Activated T-cell treated with anti-CD3 and anti-CD28 coated beads for 4 hours (primary cell): Measurements from ENCODE around the gene USF2.

ENCODE experiments used
- DNase-seq: peaks from one replicate; pipeline ENCODE4 v3.0.0-alpha.2; 2020

Gene USF2

DNA sequence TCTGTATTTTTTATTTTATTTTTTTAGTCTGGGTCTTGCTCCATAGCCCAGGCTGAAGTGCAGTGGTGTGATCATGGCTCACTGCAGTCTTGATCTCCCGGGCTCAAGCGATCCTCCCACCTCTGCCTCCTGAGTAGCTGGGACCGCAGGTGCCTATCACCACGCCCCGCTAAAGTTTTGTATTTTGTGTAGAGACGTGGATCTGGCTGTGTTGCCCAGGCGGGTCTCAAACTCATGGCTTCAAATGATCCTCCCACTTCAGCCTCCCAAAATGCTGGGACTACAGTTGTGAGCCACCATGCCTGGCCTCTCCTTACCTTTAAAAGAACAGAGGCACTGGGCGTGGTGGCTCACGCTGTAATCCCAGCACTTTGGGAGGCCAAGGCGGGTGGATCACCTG, 19.0 kb downstream of the USF2 start:
- DNase-seq: no peak

DNA sequence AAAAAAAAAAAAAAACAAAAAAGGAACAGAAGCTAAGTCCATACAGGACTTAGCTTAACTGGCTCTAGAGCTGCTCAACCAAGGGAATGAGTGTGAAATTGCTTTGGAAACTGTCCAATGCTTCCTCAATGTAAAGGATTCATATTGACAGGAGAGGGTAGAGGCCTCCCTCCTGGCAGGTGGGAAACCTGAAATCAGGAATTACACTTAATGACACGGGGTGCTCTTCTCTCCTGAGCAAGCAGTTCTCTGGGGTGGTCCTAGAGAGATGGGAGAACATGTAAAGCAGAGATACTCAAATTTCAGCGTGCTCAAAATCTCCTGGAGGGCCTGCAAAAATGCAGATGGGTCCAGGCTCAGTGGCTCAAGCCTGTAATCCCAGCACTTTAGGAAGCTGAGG, 19.6 kb downstream of the USF2 start:
- no peak for DNase-seq

DNA sequence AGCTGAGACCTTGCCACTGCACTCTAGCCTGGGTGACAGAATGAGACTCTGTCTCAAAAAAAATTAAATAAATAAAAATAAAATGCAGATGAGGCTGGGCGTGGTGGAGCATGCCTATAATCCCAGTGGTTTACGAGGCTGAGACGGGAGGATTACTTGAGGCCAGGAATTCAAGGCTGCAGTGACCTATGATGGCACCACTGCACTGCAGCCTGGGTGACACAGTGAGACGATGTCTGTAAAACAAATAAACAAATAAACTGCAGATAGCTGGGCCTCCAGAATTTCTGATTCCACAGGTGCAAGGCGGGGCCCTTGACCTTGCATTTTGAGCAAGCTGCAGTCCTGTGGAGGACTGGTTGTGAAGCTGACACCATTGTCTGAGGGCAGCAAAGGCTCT, 20.1 kb downstream of the USF2 start:
- no peak for DNase-seq

DNA sequence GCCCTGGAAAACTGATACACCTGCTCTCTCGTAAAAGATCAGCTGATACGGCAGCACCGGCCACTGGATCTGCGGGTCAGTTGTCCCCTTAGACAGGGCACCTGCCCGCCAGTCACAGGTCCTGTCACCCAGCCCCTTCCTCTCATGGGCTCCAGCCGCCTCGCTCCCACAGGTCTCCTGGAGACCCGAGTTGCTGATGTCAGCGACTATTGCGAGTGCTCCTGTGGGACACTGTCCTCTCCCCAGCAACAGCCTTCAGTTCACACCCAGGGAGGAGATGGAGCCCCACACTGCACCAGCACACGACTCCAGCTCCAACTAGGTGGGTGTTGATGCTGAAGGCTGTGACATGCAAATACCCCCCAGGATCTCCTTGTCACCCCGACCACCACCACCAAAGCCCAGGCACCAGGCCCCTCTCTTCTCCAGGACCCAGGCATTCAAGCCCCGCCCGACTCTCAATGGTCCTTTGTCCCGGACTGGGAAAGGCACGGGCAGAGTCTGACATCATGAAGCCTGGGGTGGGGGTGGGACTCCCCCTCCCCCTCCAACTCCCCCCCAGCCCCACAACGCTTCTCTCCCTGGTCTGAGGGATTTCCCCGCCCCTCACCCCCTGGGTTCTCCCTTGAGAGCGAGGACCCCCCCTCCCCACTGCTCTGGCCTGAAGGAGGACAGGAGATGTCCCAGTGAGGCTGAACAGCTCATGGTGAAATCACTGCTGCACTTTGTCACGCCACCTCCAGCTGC, 21.8 kb downstream of the USF2 start:
- DNase-seq: no peak

DNA sequence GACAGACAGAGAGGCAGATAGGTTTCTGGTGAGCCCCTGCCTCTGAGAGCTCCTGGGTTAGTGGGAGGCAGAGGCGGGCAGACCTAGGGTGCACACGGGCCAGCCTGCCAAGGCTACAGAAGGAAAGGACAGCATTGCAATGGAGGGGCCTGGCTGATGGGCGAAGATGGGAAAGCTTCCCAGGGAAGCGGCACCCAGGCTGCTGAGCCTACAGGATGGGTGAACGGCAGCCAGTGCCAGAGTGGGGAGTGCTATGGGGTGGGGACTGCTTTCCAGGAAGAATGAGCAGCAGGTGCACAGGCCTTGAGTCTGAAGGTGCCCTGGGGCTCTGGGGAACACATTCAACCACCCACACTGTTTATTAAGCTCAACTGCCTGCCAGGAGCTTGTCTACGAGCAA, 22.5 kb downstream of the USF2 start:
- no peak for DNase-seq

DNA sequence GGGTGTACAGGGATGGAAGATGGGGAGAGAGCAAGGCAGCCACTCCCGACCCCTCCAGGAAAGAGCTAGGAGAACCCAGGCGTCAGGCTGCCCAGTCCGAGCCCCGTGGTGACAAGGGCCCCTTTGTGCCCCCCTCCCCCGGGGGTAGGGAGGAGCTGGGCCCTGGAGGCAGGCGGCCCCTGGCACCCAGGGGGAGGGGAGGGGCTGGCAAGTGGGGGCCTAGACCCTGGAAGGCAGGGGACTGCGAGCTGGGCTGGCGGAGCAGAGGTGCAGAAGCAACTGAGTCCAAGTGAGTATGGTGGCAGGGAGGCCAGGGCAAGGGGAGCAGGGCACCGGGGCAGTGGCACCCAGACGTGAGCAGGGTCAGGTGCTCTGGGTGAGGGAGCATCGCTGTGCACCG, 23.2 kb downstream of the USF2 start, which contains the start of gene MAG:
MAG (plus strand) TSS at position 246 of the 400 bp plus-strand sequence. CDS start 3,248 bp downstream, outside the sequence.
- DNase-seq: no peak

DNA sequence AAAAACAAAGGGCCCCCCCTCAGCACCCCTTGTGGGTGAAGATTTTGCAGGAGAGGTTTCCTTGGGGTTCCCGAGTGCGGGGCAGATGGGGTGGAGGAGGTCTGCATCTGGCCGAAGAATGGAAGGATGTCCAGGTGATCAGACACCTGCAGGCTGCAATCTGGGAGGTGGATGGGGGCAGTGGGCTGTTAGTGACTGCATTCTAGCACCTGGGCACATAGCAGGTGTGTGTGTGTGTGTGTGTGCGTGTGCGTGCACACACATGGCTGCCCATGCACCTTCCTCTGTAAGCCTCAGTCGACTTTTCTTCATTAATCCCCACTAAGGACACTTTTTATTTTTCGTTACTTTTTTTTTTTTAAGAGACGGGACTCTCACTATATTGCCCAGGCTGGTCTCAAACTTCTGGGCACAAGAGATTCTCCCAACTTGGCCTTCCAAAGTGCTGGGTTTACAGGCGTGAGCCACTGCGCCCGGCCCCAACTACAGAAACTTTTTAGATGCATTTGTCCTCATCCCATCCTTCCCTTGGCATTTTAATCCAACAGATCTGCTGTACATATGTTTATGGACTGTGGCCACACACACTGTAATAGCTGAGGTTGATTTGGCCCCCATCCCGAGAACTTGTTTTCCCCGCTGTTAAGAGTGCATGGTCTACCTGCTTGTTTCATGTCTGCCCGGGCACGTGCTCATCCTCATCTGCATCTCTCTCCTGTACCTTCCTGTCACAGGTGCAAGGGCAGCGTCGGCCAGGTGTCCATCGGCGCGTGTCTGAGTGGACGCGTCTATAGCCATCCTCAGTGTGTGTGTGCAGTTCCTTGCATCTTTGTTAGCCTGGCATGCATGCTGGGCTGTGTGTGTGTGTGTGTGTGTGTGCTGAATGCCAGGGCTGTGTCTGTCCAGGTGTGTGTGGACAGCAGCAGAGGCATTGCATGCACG, 23.9 kb downstream of the USF2 start:
- no peak for DNase-seq

DNA sequence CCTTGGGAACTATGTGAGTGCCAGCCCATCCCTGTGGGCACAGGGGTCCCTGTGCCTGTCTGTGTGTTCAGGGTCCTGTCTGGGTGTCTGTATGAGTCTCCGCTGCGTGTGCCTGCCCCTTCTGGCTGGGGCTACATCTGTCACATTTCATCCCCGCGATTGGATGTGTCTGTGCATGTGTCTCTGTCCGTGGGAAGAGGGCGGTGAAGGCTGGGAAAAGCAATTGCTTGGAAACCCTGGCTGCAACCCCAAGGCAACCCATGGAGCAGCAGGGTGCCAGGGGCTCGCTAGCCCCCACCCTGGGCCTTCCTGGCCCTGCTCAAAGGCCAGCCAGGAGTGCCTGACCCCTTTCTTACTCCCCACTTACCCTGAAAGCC, 24.6 kb downstream of the USF2 start:
- DNase-seq: no peak

DNA sequence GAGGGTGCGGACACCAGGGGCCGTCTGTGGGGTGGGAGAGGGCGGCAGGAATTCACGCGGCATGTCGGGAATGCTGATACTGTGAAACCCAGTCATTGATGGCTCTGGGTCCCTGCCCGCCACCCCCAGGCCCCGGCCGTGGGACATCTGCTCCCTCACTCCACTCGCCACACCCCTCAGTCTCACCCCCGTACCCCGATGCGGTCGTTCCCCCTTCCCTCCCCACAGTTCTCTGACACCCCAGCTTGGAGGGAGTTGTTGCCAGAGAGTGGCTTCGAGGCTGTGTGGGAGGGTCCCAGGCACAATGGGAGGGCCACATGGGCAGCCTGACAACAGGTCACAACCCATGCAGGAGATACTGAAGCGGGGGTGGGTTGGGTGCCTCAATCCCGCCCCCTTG, 25.0 kb downstream of the USF2 start:
- no peak for DNase-seq

DNA sequence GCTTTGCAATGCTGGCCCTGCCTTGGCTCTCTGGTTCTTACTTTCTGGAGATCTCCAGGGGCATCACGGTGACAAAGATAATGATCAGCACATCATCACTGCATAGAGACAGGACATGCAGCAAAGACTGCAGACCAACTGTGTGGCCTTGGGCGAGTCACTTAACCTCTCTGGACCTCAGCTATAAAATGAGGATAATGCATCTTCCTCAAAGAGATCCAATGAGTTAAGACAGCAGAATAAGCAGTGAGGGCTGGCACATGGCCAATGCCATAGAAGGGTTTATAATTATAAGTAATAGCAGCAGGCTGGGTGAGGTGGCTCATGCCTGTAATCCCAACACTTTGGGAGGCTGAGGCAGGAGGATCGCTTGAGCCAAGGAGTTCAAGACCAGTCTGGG, 25.6 kb downstream of the USF2 start:
- no peak for DNase-seq

DNA sequence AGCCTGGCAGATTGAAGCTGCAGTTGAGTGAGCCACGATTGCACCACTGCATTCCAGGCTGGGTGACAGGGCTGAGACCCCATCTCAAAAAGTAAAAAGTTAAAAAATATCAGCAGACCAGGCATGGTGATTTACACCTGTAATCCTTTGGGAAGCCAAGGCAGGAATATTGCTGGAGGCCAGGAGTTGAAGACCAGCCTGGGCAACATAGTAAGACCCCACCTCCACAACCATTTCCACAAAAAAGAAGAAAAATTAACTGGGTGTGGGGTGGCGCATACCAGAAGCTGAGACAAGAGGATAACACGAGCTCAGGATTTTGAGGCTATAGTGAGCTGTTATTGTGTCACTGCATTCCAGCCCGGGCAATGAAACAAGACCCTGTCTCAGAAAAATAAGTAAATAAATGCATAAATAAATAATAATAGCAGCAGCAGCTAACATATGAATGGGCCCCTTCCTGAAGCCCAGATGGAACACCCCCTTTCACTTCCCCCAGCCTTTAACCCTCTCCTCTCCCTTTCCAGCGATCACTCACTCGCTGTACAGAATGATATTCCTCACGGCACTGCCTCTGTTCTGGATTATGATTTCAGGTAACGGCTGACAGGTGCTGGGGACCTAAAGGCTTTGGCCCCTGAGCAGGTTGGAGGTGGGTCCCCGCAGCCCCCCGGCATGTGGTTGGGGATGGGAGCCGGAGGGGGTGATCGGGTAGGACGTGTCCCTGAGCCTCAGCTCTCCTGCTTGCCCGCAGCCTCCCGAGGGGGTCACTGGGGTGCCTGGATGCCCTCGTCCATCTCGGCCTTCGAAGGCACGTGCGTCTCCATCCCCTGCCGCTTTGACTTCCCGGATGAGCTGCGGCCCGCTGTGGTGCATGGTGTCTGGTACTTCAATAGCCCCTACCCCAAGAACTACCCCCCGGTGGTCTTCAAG, 26.4 kb downstream of the USF2 start:
- DNase-seq: no peak

DNA sequence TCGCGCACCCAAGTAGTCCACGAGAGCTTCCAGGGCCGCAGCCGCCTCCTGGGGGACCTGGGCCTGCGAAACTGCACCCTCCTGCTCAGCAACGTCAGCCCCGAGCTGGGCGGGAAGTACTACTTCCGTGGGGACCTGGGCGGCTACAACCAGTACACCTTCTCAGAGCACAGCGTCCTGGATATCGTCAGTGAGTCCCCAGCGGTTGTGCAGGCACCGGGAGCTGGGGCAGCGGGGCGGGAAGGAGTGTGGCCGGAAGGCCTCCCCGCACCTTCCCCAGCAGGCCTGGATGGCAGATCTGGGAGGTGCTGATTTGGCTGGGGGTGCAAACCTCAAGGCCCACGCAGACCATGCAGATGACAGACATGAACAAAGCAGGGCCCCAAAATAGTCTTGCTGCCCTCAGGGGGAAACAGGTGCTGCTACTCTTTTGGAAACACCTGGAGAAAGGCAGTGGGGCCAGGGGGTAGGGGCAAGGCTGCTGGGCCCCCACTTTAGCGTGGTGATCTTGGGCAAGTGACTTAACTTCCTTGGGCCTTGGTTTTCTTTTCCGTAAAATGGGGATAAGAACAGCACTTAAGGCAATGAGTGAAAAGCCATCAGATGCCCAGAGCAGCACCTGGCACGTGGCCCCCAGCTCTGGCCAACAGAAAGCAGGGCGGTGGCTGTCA, 27.2 kb downstream of the USF2 start:
- no peak for DNase-seq

DNA sequence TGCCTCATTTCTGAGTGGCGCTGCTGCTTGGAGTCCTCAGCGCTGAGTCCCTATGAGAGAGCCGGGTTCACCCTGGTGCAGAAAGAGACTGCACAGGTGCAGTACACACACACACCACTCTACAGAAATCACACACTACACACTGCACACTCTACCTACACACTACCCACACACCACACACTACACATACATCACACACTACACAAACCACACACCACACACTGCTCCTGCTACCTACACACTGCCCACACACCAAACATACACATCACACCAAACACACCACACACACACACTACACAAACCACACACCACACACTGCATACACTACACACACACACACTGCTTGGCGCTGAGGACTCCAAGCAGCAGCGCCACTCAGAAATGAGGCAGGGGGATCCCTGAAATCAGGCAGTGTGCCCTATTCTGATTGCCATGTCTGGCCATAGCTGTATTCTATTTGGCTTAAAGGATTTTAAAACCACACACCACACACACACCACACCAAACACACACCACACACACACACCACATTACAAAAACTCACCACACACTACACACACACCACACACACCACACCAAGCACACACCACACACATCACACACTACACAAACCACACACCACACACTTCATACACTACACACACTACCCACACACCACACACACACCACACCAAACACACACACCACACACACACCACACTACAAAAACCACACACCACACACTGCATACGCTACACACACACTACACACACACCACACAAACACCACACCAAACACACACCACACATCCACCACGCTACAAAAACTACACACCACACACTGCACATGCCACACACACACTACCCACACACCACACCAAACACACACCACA, 28.1 kb downstream of the USF2 start:
- DNase-seq: no peak

DNA sequence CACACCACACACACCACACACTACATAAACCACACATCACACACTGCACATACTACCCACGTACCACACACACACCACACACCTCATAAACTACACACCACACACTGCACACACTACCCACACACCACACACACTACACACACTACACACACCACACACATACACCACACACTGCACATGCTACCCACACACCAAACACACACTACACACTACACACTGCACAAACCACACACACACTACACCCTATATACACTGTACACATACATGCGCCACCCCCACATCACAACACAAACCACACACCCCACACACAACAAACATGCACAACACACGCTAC, 28.7 kb downstream of the USF2 start:
- no peak for DNase-seq

DNA sequence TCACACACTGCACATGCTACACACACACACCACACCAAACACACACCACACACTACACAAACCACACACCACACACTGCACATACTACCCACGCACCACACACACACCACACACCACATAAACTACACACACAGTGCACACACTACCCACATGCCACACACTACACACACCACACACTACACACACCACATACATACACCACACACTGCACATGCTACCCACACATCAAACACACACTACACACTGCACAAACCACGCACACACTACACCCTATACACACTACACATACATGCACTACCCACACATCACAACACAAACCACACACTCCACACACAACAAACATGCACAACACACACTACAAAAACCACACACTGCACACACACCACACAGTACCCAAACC, 29.2 kb downstream of the USF2 start:
- DNase-seq: no peak

DNA sequence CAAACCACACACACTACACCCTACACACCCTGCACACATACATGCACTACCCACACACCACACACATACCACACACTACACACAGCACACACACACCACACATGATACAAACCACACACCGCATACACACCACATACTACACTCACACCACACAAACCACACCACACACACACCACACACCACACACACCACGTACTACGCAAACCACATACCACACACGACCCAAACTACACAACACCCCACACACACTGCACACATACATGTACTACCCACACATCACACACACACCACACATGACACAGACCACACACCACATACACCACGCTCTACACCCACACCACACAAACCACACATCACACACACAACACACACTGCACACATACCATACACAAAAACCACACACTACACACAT, 29.8 kb downstream of the USF2 start:
- DNase-seq: no peak

DNA sequence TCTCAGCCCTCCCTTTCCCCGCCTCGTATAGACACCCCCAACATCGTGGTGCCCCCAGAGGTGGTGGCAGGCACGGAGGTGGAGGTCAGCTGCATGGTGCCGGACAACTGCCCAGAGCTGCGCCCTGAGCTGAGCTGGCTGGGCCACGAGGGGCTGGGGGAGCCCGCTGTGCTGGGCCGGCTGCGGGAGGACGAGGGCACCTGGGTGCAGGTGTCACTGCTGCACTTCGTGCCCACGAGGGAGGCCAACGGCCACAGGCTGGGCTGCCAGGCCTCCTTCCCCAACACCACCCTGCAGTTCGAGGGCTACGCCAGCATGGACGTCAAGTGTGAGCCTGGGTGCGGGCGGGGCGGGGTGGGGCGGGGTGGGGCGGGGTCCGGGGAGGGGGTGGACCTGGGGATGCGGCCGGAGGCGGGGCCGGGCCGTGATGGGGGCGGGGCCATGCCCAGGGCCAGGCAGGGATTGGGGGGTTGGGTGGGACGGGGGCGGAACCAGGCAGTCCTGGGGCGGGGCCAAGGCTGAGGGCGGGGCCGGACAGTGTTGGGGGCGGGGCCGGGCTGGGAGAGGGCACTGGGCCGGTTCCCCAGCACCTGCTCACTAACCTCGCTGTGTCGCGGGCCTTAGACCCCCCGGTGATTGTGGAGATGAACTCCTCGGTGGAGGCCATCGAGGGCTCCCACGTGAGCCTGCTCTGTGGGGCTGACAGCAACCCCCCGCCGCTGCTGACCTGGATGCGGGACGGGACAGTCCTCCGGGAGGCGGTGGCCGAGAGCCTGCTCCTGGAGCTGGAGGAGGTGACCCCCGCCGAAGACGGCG, 31.0 kb downstream of the USF2 start:
- no peak for DNase-seq

DNA sequence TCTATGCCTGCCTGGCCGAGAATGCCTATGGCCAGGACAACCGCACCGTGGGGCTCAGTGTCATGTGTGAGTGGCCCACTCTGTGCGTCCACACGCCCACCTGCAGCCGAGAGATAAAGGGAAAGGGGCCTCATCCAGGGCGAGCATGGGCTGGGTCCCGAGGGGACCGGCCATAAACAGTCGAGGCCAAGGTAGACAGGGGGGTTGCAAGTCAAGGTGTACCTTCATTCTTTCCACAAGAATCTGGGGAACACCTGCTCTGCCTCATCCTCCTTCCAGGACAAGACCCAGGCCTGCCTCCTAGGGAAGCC, 31.5 kb downstream of the USF2 start:
- DNase-seq: no peak

DNA sequence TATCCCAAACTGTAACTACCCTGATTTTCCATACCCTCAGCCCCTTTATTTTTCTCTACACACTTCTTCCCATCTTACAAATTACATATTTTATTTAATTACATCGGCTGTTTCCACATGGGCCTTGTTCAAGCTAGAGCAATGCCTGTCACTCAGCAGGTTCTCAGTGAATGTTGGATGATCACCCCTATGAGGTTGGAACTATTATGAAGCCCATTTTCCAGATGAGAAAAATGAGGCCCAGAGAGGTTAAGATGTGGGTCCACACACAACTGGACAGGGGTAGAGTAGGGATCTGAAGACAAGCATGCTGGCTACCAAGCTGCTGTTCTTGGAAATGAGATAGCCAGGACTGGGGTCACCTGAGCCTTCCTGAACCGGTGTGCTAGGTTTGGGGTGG, 33.2 kb downstream of the USF2 start:
- no peak for DNase-seq

DNA sequence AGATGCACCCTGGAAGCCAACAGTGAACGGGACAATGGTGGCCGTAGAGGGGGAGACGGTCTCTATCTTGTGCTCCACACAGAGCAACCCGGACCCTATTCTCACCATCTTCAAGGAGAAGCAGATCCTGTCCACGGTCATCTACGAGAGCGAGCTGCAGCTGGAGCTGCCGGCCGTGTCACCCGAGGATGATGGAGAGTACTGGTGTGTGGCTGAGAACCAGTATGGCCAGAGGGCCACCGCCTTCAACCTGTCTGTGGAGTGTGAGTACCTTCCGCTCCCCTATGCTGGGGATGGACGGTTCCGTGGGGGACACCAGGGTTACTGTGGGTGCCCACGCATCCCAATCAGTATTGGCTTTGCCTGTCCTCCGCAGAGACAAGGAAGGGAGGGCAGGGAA, 33.7 kb downstream of the USF2 start:
- no peak for DNase-seq

DNA sequence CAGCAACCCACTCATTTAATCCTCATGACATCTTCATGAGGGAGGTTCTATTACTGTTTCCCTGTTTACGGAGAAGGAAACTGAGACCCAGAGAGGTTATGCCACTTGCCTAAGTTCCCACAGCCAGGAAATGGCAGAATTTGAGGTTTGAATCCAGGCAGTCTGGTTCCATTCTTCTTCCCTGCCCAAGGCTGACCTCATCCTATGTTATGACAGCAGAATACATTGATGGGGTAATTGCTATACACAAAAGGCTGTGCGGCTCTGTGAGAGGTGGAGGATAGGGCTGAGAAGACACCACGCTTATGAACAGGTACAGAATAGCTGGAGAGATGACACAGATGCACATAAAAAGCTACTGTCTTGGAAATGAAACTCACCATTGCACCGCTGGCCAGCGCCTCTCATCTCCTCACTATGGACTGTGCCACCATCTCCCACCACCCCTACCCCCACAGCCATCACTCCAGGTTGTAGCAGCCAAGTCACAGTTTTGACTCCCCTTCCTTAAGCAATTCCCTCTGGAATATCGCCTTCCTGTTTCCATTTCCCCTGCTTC, 34.7 kb downstream of the USF2 start:
- no peak for DNase-seq
